Measurements from ENCODE around the gene L1CAM.

Gene L1CAM

DNA sequence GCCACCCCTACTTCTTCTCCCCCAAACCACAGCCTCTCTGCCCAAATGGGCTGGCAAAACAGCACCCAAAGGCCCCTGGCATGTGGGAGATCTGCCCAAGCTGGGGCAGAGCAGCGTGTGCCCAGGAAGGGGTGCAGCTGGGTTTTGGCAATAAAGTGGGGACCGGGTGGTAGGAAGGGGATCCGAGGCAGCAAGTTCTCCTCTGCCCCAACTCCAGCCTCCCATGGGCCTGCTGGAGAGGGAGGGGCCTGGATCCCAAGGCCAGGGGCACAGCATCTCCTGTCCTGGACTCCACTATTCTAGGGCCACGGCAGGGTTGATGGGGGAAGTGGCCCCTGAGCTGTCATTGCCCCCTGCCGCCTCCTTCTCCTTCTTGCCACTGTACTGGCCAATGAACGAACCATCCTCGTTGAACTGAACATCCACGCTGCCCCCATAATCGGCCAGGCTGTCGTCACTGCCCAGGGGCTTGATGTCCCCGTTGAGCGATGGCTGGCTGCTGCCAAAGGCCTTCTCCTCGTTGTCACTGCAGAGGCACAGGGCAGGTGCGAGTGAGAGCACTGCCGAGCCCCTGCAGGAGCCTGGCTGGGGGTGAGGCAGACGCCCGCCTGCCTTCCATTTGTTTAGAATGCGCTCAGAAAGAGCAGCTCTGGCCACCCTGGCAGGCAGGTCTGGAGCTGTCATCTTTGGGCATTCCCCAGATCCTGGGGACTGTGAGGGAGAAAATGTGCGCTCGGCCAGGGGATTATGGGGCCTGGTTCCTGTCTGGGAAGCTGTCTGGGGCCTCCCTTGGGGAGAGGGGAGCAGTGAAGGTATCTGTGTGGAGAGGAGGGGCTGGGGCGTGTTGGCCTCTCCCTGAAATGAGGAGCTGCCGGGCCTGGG lies 23.4 kb downstream of the L1CAM start:
- DNase-seq = no peak

- DNase-seq = no peak
Observed at GRCh38 chrX:153861733-153862310, 24.2 kb downstream of the L1CAM start.

DNA sequence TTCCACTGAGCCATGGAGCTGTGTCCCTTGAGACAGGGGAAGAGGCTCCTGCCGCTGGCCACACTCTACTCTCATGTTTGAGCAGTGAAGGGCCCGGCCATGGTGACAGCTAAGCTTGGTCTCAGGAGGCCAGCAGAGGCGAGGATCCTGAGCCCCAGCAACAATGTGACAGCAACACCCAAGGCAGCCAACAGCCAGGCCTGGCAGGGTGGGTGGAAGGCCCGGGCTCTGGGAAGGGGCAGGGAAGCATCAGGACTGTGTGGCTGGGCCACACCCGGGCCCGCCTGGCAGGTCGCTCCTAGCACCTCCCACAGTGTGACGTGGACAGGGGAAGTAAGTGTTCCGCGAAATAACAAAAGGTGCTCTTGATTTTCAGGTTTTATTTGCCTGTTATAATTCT lies 24.8 kb downstream of the L1CAM start:
- DNase-seq = no peak

- DNase-seq = no peak
Observed at GRCh38 chrX:153857348-153857903, 28.5 kb downstream of the L1CAM start.

GRCh38 chrX:153854702-153855101 lies 31.3 kb downstream of the L1CAM start:
- DNase-seq = no peak

DNA sequence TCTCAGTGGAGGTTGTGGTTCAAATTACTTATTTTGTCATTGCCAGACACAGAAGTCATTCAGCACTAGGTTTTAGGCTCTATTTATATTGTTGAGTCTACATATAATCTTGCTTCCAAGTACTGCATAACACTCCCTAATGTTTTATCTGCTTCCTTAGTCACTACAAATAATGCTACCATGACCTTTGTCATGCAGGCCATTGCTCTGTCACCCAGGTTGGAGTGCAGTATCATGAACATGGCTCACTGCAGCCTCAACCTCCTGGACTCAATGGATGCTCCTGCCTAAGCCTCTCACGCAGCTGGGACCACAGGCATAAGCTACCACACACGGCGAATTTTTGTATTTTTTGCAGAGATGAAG lies 32.1 kb downstream of the L1CAM start:
- no peak for DNase-seq

DNA sequence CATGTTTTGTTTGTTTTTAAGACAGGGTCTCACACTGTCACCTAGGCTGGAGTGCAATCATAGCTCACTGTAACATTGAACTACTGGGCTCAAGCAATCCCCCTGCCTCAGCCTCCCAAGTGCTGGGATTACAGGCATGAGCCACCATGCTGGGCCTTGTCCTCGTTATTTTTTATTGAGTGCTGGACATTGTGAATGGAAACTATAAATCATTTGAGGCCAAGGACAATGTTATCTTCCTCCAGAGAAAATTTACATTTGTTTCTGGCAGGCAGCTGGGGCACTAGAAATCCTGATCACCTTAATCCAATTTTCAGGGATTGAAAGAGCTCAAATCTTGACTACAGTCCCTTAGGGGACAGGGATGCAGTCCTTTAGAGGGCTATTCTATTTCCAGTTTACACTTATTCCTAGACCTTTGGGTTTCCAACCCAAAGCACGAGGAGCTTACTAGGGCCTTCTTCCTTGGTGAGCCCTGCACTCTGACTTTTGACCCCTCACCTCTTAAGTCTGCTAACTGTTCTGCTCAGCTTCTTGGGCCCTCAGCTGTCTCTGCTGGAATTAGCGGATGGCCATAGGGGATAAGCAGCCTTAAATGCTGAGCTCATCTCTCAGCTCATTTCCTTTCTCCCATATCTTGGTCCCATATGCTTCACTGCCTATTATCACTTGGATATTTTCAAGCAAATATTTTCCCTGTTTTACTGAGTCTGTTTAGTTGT lies 32.6 kb downstream of the L1CAM start:
- no peak for DNase-seq

- DNase-seq = no peak
Observed at GRCh38 chrX:153851981-153852380, 34.0 kb downstream of the L1CAM start.

DNA sequence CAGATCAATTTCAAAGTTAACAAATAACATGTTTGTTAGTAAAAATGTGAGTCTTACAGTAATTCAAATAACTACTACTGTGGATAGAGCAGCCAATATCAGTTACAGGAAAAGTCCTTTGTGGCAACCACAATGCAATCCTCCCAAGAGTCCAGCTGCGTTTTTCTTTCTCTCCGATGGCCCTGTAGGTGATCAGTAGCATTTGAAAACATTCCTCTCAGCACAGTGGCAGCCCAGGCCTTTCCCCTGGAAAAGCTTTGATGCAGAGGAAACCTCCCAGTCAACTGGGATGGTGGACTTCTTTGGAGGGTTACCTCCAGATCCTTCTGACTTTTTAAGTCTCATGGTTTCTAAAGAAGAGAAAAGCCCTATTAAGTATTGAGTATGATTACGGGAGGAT lies 37.6 kb downstream of the L1CAM start:
- DNase-seq = no peak

DNA sequence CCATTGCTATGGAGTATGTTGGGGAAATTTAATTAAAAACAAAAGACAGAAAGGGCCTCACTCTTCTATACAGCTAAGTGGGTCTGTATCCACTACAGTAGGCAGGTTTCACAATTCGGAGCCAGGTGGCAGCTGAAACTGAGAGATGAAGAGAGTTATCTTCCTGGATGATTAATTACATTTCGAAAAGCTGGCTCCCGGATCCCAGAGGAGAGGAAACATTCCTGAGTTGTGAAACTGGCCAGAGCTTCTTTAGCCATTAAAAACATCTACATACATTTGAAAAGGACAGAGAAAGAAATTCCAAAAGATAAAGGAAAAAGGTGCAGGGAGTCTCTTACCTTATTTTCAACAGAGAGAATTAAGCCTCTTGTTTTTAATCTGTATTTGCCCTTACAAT lies 40.1 kb downstream of the L1CAM start:
- no peak for DNase-seq

DNA sequence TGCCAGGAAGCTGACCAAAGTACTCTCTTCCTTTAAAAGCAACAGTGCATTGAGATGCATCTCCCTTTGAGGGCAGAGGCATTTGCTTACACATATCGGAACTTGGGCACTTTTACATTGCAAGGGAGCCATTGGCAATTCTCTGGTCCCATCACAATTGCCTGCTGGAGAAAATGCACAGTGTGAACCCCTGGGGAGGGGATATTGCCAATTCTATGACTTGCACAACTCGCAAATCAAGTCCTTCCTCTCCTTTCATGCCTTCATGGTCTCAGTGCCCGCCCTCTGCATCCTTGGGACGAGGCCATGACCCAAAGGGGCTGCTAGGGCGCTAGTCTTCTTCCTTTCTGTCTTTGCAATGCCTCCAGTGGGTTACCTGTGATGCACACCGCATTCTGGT lies 40.8 kb downstream of the L1CAM start:
- no peak for DNase-seq

DNA sequence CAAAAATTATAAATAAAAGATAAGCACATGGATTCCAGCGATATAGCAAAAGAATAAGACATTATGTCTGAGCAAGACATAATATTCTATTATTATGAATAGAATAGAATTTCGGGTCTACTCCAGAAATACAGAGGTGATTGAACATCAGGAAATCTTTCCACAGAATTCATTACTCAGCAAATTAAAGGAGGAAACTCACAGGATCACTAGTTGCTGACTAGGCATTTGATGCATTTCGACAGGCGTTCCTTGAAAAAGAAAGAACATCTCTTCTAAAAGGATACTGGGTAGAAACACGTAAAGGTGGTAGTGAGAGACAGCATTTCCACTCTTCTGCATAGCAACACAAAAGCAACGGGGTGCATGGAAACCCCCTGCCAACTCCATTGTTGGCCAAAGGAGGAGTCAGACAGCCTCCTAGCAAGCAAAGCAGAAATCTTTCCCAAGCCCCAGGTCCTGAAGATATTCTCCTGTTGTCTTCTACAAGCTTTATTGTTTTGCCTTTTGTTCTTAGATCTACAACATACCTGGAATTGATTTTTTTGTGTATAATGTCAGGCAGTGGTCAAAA lies 41.4 kb downstream of the L1CAM start:
- DNase-seq = no peak

DNA sequence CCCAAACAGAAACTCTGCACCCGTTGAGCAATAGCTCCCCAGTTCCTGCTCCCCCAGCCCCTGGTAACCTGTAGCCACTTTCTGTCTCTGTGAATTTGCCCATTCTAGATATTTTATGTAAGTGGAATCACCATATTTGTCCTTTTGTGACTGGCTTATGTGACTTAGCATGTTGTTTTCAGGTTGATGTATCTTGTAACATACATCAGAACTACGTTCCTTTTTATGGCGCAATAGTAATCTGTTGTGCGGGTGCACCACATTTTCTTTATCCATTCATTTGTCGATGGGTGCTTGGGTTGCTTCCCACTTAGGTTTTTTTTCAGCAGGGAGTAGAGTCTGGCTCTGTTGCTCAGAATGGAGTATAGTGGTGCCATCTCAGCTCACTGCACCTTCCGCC lies 49.1 kb downstream of the L1CAM start:
- DNase-seq = no peak

DNA sequence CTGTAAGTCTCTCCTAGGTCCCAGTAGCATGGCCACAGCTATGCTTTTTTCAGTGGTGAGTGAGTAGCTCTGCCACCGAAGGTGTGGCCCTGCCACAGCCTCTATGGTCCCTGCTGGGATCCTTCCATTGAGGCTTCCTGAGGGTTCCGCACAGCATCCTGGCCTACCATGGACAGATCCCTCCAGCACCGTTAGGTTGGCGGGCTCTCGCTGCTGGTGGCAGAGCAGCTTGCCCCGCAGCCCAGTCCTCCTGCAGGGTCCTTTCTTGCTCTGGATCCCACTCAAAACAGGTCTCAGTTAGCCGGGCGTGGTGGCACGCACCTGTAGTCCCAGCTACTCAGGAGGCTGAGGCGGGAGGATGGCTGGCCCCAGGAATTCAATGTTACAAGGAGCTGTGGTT lies 53.2 kb downstream of the L1CAM start:
- DNase-seq = no peak

DNA sequence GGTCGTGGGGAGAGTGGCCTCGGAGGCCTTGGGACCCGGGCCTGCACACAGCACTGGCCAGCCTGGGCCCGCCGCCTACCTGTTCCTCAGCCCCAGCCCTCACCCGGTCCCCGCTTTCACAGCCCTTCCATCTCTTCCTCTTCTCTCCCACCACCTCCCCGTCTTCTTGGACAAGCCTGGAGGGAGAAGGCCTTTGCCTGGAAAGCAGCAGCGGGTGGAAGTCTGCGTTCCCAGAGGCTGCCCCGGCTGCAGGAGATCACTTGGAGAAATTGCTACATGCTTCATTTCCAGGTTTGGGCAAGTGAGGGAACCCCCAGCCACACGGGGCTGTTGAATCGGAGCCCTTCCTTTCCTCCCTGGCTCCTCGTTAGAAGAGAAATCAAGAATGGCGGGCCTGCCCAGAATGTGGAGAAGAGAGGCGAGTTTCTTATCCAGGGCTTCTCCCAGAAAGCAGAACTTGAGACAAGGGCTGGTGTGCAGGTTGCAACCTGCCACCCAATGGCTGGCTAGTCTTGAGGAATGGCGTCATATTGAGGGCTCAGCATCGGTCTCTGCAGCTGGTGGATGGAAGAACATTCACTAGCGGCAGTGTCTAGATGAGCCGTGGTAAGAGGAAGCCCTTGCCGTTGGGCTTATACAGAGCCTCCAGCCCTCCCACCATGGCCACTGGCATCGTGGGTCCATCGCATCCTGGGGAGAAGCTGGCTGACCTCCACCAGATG lies 54.4 kb downstream of the L1CAM start:
- no peak for DNase-seq

GRCh38 chrX:153830640-153831428 lies 55.1 kb downstream of the L1CAM start:
- no peak for DNase-seq

DNA sequence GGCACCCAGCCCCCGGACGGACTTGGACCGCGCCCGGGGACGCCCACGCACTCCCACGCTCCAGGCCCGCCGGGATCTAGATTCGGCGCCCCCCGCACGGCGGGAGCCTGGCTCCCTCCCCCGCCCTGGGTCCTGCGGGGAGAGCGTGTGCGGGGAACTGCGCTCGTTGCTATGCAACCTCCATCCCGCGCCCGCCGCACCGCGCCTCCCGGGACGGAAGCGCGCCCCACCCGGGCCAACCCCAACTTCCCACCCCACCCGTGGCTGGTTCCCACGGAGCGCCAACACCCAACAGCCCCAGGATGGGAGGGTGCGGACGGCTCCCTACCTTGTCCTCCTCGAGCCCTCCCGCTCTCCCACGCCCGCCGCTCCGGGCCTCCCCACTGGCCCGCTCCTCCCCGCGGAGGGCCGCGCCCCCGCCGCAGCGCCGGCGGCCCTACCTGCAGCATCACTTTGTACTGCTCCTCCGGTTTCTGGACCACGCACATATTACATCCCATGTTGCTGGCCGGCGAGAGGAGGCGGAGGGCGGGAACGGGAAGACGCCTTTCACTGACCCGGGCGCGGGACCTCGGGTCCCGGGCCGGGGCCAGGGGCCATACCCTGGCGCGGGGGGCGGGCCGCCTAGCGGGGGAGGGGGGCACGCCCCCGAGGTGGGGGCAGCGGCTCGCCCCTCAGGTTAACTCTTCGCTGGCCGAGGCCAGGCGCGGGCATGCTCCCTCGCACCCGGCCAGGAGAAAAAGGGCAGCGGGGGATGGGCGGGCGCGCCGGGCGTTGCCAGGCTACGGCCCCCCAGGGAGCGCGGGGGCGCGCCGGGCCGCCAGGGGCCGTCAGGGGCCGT lies 56.0 kb downstream of the L1CAM start, which contains the start of gene PDZD4:
Gene PDZD4 (minus strand): TSS at position 746 of the 841 bp plus-strand sequence. CDS start 246 bp downstream, at position 500.
- DNase-seq = peak; percentile 32

DNA sequence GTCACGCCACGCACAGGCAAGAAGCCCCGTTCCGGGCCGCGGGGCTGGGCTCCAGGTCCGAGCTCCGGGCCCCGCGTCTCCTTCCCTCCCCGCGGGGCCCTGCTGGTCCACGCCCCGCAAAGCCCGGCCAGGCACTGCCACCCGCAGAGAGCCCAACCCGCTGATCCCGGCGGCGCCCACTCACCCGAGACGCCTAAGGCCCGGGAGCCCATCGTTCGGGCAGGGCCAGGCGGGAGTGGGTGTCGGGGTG lies 56.5 kb downstream of the L1CAM start:
- DNase-seq = no peak

DNA sequence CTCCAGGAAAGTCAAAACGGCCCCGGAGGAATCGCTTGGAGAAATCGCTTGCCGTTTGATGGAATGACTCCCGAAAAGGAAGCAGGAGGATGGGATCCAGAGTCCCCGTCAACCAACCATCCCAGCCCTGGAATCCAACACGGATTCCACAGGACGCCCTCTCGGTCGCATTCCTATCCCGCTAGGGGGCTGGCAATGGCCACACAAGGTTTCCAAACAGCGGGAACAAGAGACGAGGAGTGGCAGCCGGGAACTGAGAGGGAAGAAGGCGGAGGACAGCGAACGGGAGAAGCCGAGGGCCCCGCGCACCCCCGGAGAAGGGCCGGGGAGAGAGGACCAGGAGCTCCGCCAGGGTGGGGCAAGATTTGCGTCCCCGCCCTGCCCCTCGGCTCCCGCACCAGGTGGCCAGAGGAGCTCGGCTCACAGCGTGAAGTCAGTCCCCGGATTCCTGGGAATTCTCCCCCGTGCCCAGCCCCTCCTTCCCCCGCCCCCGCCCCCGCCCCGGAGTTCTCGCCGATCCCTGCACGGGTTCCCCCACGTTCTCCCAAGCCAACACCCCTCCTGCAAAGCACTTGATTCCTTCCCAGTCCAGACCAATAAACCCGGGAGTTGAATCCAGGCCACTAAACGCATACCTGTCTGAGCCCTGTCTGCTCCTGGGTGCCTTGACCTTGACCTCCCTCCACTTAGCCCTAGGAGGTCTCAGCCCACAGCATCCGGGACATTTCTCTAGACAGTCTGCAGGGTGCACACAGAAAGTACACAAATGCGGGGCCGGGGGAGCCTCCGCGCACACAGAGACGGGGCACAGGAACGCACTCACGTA lies 57.0 kb downstream of the L1CAM start:
- no peak for DNase-seq

GRCh38 chrX:153828308-153828707 lies 57.7 kb downstream of the L1CAM start:
- no peak for DNase-seq

Data from central memory CD4-positive, alpha-beta T cell (primary cell).